PC-9 (cell line): ENCODE measurements around the gene ZBTB34. TPM values are rescaled to one million over a fixed set of nuclear protein-coding genes. Genes with fewer than 3 reads are reported as not detected.

Experiments
- BruUV-seq: library from RNA; stranded (reverse); fragments of 400-500 nt; replicated peaks from 2 replicates; lab custom pipeline; 2021; lab: Mats Ljungman, UMichigan
- CTCF ChIA-PET: fragments of 300-600 bp; sonication (Branson Sonifier 250); formaldehyde crosslinking; loops from one replicate; lab custom pipeline; 2022; ENCODE audit warnings: antibody characterized with exemption; lab: Charles Lee
- POLR2A ChIA-PET: fragments of 300-600 bp; sonication (Branson Sonifier 250); formaldehyde crosslinking; loops from one replicate; lab custom pipeline; 2022; ENCODE audit warnings: antibody characterized with exemption; ENCODE audit not compliant: unreplicated experiment; lab: Charles Lee
- DNase-seq, 2 experiments: peaks; one replicate each; pipeline versions ENCODE4 v3.0.0 to v3.0.0-alpha.2; 2015 to 2022; ENCODE audit warnings: mixed read lengths in 1 of 2
- H2AFZ ChIP-seq: fragments of 200-600 bp; sonication (generic); 2 replicates; pipeline ENCODE4 v1.8.1; 2017; ENCODE audit warnings: antibody characterized with exemption
- H3F3A ChIP-seq: fragments of 200-600 bp; sonication (generic); 2 replicates; pipeline ENCODE4 v1.8.1; 2017; ENCODE audit warnings: antibody characterized with exemption, mild to moderate bottlenecking, low read depth; ENCODE audit not compliant: insufficient read depth
- H3K27ac ChIP-seq: fragments of 200-600 bp; sonication (generic); 2 replicates; pipeline ENCODE4 v1.6.1; 2016; ENCODE audit warnings: mixed run types
- H3K27me3 ChIP-seq: fragments of 200-600 bp; sonication (generic); 2 replicates; pipeline ENCODE4 v1.6.1; 2016; ENCODE audit warnings: low read depth, mixed run types; ENCODE audit not compliant: insufficient read depth
- H3K36me3 ChIP-seq: fragments of 200-600 bp; sonication (generic); 2 replicates; pipeline ENCODE4 v1.6.1; 2016; ENCODE audit warnings: low read depth, mixed run types
- H3K4me1 ChIP-seq: fragments of 200-600 bp; sonication (generic); replicated peaks from 2 replicates; pipeline ENCODE4 v1.6.1; 2016; ENCODE audit warnings: mixed run types; ENCODE audit not compliant: insufficient read depth
- H3K4me2 ChIP-seq: fragments of 200-600 bp; sonication (generic); 2 replicates; pipeline ENCODE4 v1.6.1; 2017; ENCODE audit warnings: mixed run types
- H3K4me3 ChIP-seq: fragments of 200-600 bp; sonication (generic); 2 replicates; pipeline ENCODE4 v1.6.1; 2016; ENCODE audit warnings: mixed run types
- H3K79me2 ChIP-seq: fragments of 200-600 bp; sonication (generic); 2 replicates; pipeline ENCODE4 v1.6.1; 2017; ENCODE audit warnings: low read depth, mixed run types
- H3K9me2 ChIP-seq: fragments of 200-600 bp; sonication (generic); 2 replicates; pipeline ENCODE4 v1.8.1; 2017; ENCODE audit warnings: mild to moderate bottlenecking; ENCODE audit not compliant: insufficient read depth
- H3K9me3 ChIP-seq: fragments of 200-600 bp; sonication (generic); 2 replicates; pipeline ENCODE4 v1.8.1; 2016; ENCODE audit warnings: low read depth; ENCODE audit not compliant: insufficient read depth
- H4K20me1 ChIP-seq: fragments of 200-600 bp; sonication (generic); 2 replicates; pipeline ENCODE4 v1.8.1; 2017; ENCODE audit not compliant: insufficient read depth
- EZH2 ChIP-seq: fragments of 200-600 bp; sonication (generic); IDR thresholded peaks from 2 replicates; pipeline ENCODE4 v1.8.0; 2017; ENCODE audit warnings: antibody characterized with exemption, low read depth
- intact Hi-C: fragments of 100-400 bp; cut with micrococcal nuclease; formaldehyde crosslinking; loops from one replicate; pipeline ENCODE4 v1.10.0; 2022; ENCODE audit not compliant: unreplicated experiment
- total RNA-seq: library from RNA; stranded (reverse); gene quantifications from 2 replicates; pipeline ENCODE4 v1.2.3, GENCODE V29; 2021
- TF ChIP-seq, protein P1 (sequence below): fragments of 200-600 bp; sonication (generic); conservative IDR thresholded peaks from 2 replicates; pipeline ENCODE4 v1.6.1; 2017; ENCODE audit warnings: mixed run types, antibody characterized with exemption, mild to moderate bottlenecking, moderate library complexity

The ZBTB34 gene
- total RNA-seq, 1 experiment from 2014 or later, result 9.0 TPM

DNA sequence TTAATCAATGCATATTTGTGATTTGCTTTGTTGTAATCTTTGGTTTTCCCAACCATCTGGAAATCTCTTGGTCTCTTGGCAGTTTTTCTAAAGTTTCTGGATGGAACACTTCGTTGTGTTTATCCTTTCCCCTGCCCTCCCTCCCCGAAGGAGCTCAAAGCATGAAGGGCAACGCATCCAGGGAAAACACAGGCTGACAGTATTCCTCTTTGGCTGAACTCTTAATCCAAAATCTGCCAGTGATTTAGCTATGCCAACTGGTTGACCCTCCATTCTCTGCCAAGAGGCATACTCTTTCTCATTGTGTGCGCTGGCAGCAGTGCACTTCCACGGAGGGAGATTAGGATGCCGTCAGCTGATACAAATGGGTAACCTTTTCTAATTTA lies 20.5 kb downstream of the ZBTB34 start:
- Histone ChIP-seq H3K4me1 (no peaks in the 10 kb centered on the region), H4K20me1 (peaks cover 5% of the 10 kb centered on the region), H3F3A (no peaks in the 10 kb centered on the region), H3K27me3 (no peaks in the 10 kb centered on the region), H3K36me3 (no peaks in the 10 kb centered on the region), H3K4me2 (no peak overlapping the region), H3K9me2 (no peaks in the 10 kb centered on the region), H3K79me2 (peaks cover 10% of the 10 kb centered on the region; the same call in 1 of the 2 replicates), H3K4me3 (no peak overlapping the region), H2AFZ (no peak overlapping the region), H3K9me3 (no peaks in the 10 kb centered on the region), H3K27ac (no peak overlapping the region)
- ChIA-PET POLR2A (no interaction called here), CTCF (no interaction called here)
- intact Hi-C loops, result no loop called here
- BruUV-seq, result no TSS peak
- no peak for DNase-seq
- TF ChIP-seq EZH2, result no peak
- TF ChIP-seq, protein P1, sequence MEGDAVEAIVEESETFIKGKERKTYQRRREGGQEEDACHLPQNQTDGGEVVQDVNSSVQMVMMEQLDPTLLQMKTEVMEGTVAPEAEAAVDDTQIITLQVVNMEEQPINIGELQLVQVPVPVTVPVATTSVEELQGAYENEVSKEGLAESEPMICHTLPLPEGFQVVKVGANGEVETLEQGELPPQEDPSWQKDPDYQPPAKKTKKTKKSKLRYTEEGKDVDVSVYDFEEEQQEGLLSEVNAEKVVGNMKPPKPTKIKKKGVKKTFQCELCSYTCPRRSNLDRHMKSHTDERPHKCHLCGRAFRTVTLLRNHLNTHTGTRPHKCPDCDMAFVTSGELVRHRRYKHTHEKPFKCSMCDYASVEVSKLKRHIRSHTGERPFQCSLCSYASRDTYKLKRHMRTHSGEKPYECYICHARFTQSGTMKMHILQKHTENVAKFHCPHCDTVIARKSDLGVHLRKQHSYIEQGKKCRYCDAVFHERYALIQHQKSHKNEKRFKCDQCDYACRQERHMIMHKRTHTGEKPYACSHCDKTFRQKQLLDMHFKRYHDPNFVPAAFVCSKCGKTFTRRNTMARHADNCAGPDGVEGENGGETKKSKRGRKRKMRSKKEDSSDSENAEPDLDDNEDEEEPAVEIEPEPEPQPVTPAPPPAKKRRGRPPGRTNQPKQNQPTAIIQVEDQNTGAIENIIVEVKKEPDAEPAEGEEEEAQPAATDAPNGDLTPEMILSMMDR, result no peak

DNA sequence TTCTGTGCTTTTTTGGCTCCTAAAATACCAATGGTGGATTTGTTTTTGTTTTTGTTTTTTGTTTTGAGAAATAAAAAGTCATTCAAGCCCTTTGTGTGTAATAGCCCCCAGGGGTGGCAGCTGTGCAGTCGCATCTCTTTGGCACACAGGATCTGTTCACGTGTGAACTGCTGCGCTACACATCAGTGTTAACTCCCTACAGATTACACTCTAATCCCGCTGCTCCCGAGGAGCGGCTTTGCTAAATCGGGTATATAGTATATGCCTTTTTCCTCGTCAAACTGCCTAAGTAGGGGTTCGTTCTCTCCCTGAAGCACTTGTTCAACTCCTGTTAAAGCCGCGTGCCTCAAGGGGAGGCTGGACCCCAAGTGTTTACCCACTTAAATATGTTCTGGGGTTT lies 22.3 kb downstream of the ZBTB34 start:
- Histone ChIP-seq H3K36me3 (no peaks in the 10 kb centered on the region), H3K79me2 (0 out of 2 replicates have a peak, but pooled peaks cover 4% of the 10 kb centered on the region), H3K9me2 (no peaks in the 10 kb centered on the region), H3K4me2 (no peak overlapping the region), H3K27ac (no peak overlapping the region), H3K27me3 (no peaks in the 10 kb centered on the region), H4K20me1 (no peaks in the 10 kb centered on the region; the same call in 1 of the 2 replicates), H2AFZ (no peak overlapping the region), H3K9me3 (no peaks in the 10 kb centered on the region), H3K4me1 (no peaks in the 10 kb centered on the region), H3F3A (no peaks in the 10 kb centered on the region), H3K4me3 (no peak overlapping the region)
- intact Hi-C loops, result no loop called here
- ChIA-PET POLR2A (no interaction called here), CTCF (interaction anchor here (0.6 kb wide), 1 partner anchor 203 kb away, joined by 4 read pairs; no protein-coding TSS in a partner anchor)
- no peak for TF ChIP-seq EZH2
- TF ChIP-seq, protein P1, result no peak
- DNase-seq, result no peak
- no TSS peak for BruUV-seq

DNA sequence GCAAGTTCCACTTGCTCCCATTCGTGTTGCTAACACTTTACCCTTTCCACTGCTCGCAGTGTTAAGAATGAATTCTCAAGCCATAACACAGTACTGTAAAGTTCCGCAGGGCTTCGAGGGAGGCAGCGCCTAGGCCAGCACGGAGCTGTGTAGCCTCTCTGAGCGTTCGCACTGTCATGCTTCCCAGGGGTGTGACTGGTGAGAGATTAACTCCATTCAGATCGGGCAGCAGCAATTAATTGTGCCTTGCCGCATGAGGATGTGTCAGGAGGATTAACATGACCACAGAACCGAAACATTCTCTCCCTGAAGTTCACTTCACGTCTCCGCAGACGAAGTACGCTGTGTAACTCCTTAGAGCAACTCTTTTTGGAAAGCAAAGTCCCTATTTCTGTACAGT lies 23.2 kb downstream of the ZBTB34 start:
- H2AFZ ChIP-seq, result no peak overlapping the region
- no peaks in the 10 kb centered on the region; the same call in 1 of the 2 replicates for H4K20me1 ChIP-seq
- ChIA-PET POLR2A (no interaction called here), CTCF (no interaction called here)
- no peaks in the 10 kb centered on the region for H3F3A ChIP-seq
- TF ChIP-seq, protein P1, result no peak
- no peak for TF ChIP-seq EZH2
- H3K79me2 ChIP-seq, result no peaks in the 10 kb centered on the region
- DNase-seq, result no peak
- no peak overlapping the region for H3K4me3 ChIP-seq
- no peak overlapping the region for H3K4me2 ChIP-seq
- intact Hi-C loops, result no loop called here
- no peaks in the 10 kb centered on the region for H3K4me1 ChIP-seq
- H3K27ac ChIP-seq, result no peak overlapping the region
- no TSS peak for BruUV-seq
- H3K27me3 ChIP-seq, result no peaks in the 10 kb centered on the region
- no peaks in the 10 kb centered on the region for H3K36me3 ChIP-seq
- H3K9me2 ChIP-seq, result no peaks in the 10 kb centered on the region
- no peaks in the 10 kb centered on the region for H3K9me3 ChIP-seq
